Tibial nerve (tissue), 3 donors: Measurements from ENCODE around the gene SYNE3.

Experiments used
- POLR2A ChIP-seq, 2 donors: fragments of 450-650 bp; IDR thresholded peaks; one replicate each; pipeline ENCODE4 v1.6.1; 2017; ENCODE audit warnings: antibody characterized with exemption in 2 of 2, mild to moderate bottlenecking in 2 of 2, moderate library complexity in 2 of 2
- TF ChIP-seq, protein P1 (sequence below), 5 experiments: fragments of 200-600 bp in 3 of 5; fragments of 450-650 bp in 2 of 5; sonication (generic) in 3 of 5; IDR thresholded peaks; one replicate each; pipeline ENCODE4 v1.5.1; 2016 to 2019; ENCODE audit warnings: antibody characterized with exemption in 5 of 5, mild to moderate bottlenecking in 3 of 5, moderate library complexity in 2 of 5

DNA sequence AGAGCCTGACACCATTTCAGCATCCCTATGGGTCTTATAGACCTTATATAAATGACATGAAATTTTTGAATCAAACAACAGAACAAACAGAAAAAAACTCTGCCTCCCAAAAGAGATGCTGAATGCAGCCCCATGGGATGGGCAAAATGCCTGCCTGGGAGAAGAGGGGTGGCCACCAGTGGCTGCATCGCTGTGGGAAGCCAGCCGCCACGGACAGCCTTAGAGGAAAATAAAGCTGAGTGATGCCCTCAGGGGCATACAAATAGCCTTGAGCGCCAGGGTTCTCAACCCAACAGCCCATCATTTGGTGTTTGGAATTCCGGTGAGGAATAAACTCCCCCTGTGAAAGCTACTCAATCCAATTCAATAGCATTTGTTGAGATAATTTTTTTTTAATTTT is 22.9 kb downstream of the SYNE3 start:
- TF ChIP-seq, protein P1, sequence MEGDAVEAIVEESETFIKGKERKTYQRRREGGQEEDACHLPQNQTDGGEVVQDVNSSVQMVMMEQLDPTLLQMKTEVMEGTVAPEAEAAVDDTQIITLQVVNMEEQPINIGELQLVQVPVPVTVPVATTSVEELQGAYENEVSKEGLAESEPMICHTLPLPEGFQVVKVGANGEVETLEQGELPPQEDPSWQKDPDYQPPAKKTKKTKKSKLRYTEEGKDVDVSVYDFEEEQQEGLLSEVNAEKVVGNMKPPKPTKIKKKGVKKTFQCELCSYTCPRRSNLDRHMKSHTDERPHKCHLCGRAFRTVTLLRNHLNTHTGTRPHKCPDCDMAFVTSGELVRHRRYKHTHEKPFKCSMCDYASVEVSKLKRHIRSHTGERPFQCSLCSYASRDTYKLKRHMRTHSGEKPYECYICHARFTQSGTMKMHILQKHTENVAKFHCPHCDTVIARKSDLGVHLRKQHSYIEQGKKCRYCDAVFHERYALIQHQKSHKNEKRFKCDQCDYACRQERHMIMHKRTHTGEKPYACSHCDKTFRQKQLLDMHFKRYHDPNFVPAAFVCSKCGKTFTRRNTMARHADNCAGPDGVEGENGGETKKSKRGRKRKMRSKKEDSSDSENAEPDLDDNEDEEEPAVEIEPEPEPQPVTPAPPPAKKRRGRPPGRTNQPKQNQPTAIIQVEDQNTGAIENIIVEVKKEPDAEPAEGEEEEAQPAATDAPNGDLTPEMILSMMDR (IDR thresholded peaks at IDR 0.05), result no peak
- TF ChIP-seq POLR2A (IDR thresholded peaks at IDR 0.05), result no peak
